ENCODE data around the gene KIF23.

The KIF23 gene

DNA sequence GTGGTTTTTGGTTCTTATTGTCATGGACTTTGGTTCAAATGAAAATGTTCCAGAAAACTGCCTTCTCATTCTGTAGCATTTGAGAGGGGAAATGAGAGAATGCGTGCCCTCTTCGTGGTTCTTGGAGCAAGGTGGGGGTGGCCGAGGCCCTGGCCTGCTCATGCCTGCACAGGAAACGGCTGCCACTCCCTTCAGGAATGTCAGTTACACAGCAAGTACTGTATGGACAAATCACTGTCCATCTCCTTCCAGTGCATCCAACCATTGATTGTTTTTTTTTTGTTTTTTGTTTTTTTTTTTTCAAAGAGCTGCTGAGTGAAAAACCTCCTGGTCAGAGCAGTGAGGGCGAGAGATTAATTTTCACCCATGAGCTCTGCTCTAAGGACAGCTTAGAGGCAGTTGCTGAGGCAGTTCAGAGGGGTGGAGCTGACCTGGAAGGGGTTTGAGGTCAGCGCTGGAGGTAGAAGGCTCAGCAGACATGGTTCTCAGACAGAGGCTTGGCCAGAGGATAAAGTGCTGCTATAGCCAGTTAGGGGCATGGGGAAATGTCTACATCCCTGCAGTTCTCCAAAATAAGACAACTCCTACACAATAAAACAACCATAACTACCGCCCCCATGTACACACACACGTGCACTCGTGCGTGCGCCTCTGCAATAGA, 20.2 kb upstream of the KIF23 start:
- TF ChIP-seq, protein P1, sequence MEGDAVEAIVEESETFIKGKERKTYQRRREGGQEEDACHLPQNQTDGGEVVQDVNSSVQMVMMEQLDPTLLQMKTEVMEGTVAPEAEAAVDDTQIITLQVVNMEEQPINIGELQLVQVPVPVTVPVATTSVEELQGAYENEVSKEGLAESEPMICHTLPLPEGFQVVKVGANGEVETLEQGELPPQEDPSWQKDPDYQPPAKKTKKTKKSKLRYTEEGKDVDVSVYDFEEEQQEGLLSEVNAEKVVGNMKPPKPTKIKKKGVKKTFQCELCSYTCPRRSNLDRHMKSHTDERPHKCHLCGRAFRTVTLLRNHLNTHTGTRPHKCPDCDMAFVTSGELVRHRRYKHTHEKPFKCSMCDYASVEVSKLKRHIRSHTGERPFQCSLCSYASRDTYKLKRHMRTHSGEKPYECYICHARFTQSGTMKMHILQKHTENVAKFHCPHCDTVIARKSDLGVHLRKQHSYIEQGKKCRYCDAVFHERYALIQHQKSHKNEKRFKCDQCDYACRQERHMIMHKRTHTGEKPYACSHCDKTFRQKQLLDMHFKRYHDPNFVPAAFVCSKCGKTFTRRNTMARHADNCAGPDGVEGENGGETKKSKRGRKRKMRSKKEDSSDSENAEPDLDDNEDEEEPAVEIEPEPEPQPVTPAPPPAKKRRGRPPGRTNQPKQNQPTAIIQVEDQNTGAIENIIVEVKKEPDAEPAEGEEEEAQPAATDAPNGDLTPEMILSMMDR (conservative IDR thresholded peaks at IDR 0.05; ENCODE audit: low read depth, low read length) = no peak
- H3K4me1 ChIP-seq (ENCODE audit: low read depth, poor library complexity, severe bottlenecking) = peaks cover 7% of the 10 kb centered on the region
- no peaks in the 10 kb centered on the region for H3K79me2 ChIP-seq (ENCODE audit: insufficient read depth, low read depth)
- H3K4me2 ChIP-seq = peak overlapping the region; percentile 76
- no peak overlapping the region; the same call in 1 of the 2 replicates for H3K9ac ChIP-seq
- H3K36me3 ChIP-seq (ENCODE audit: insufficient read depth) = no peaks in the 10 kb centered on the region
- H3K4me3 ChIP-seq (IDR thresholded peaks at IDR 0.05; ENCODE audit: insufficient read depth, low read depth, low read length) = no peak overlapping the region
- H4K20me1 ChIP-seq (ENCODE audit: insufficient read depth) = no peaks in the 10 kb centered on the region
- H3K27me3 ChIP-seq (ENCODE audit: insufficient read depth, low read depth) = no peaks in the 10 kb centered on the region
- H2AFZ ChIP-seq (ENCODE audit: low read depth) = peak overlapping the region; percentile 88
- no peak overlapping the region for H3K27ac ChIP-seq

GRCh38 chr15:69394556-69395282, 19.4 kb upstream of the KIF23 start:
- Histone ChIP-seq H2AFZ (ENCODE audit: low read depth) (peak overlapping the region; percentile 88), H3K27ac (no peak overlapping the region), H3K4me2 (peak overlapping the region; percentile 76), H4K20me1 (ENCODE audit: insufficient read depth) (no peaks in the 10 kb centered on the region), H3K4me3 (IDR thresholded peaks at IDR 0.05; ENCODE audit: insufficient read depth, low read depth, low read length) (no peak overlapping the region), H3K4me1 (ENCODE audit: low read depth, poor library complexity, severe bottlenecking) (peaks cover 7% of the 10 kb centered on the region), H3K79me2 (ENCODE audit: insufficient read depth, low read depth) (no peaks in the 10 kb centered on the region), H3K36me3 (ENCODE audit: insufficient read depth) (no peaks in the 10 kb centered on the region), H3K27me3 (ENCODE audit: insufficient read depth, low read depth) (no peaks in the 10 kb centered on the region), H3K9ac (no peak overlapping the region; the same call in 1 of the 2 replicates)
- TF ChIP-seq, protein P1 (conservative IDR thresholded peaks at IDR 0.05; ENCODE audit: low read depth, low read length) = peak; percentile 94

DNA sequence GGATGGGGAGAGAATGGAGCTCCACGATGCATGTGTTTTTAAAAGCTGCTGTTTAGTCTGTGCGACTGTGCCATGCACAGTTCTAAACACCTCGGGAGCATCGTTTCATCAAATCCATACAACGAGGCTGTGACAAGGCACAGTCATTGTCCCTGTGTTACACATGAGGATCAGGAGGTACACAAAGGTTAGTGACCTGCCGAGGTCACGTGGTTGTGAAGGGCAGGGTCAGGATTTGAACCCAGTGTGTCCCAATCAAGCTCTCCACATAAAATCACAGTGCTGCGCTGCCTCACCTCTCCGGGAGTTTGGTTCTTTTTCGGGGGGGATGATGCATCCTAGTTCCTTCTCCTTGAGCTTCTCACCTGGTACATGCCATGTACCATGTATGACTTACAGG, 18.7 kb upstream of the KIF23 start:
- Histone ChIP-seq H3K4me2 (no peak overlapping the region), H2AFZ (ENCODE audit: low read depth) (no peak overlapping the region), H3K79me2 (ENCODE audit: insufficient read depth, low read depth) (no peaks in the 10 kb centered on the region), H3K9ac (no peak overlapping the region), H4K20me1 (ENCODE audit: insufficient read depth) (no peaks in the 10 kb centered on the region), H3K36me3 (ENCODE audit: insufficient read depth) (no peaks in the 10 kb centered on the region), H3K27me3 (ENCODE audit: insufficient read depth, low read depth) (no peaks in the 10 kb centered on the region), H3K4me1 (ENCODE audit: low read depth, poor library complexity, severe bottlenecking) (peaks cover 7% of the 10 kb centered on the region), H3K4me3 (IDR thresholded peaks at IDR 0.05; ENCODE audit: insufficient read depth, low read depth, low read length) (no peak overlapping the region), H3K27ac (no peak overlapping the region)
- TF ChIP-seq, protein P1 (conservative IDR thresholded peaks at IDR 0.05; ENCODE audit: low read depth, low read length) = no peak

DNA sequence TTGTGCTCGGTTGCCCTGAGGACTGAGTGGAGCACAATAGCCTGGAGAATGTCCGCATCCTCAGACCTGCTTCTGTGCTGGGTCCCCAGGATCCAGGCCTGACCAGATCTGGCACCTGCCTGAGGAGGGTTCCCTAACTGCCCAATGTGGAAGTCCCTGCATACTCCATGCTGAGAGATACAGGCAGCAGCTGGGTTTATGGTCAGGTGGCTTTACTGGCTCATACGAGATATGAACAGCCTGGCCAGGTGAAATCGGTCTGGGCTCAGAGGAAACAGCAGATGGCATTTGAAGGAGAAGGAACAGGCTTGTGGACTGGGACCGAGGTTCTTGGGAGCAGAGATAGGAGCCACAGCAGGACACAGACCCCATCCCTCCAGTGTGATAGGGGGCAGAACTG, 18.2 kb upstream of the KIF23 start:
- H3K9ac ChIP-seq = no peak overlapping the region
- no peaks in the 10 kb centered on the region for H3K27me3 ChIP-seq (ENCODE audit: insufficient read depth, low read depth)
- no peak overlapping the region for H3K4me3 ChIP-seq (IDR thresholded peaks at IDR 0.05; ENCODE audit: insufficient read depth, low read depth, low read length)
- H2AFZ ChIP-seq (ENCODE audit: low read depth) = no peak overlapping the region
- H4K20me1 ChIP-seq (ENCODE audit: insufficient read depth) = no peaks in the 10 kb centered on the region
- H3K4me1 ChIP-seq (ENCODE audit: low read depth, poor library complexity, severe bottlenecking) = peaks cover 7% of the 10 kb centered on the region
- no peaks in the 10 kb centered on the region for H3K79me2 ChIP-seq (ENCODE audit: insufficient read depth, low read depth)
- no peak overlapping the region for H3K4me2 ChIP-seq
- TF ChIP-seq, protein P1 (conservative IDR thresholded peaks at IDR 0.05; ENCODE audit: low read depth, low read length) = no peak
- no peak overlapping the region for H3K27ac ChIP-seq
- H3K36me3 ChIP-seq (ENCODE audit: insufficient read depth) = no peaks in the 10 kb centered on the region
